Measurements from ENCODE around the gene TDP2.

Gene TDP2, protein sequence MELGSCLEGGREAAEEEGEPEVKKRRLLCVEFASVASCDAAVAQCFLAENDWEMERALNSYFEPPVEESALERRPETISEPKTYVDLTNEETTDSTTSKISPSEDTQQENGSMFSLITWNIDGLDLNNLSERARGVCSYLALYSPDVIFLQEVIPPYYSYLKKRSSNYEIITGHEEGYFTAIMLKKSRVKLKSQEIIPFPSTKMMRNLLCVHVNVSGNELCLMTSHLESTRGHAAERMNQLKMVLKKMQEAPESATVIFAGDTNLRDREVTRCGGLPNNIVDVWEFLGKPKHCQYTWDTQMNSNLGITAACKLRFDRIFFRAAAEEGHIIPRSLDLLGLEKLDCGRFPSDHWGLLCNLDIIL

GRCh38 chr6:24666641-24667377 is at the start of gene TDP2, which contains the start of gene ACOT13:
TDP2 (minus strand) TSS chr6:24666899; CDS start chr6:24666862, 37 bp downstream.
ACOT13 (plus strand) TSS chr6:24667077; CDS start chr6:24667264, 187 bp downstream.
- peak in 55 of 56 donors; percentile 56 to 97 (median 91) for DNase-seq

GRCh38 chr6:24710519-24711303 is 44.0 kb upstream of the TDP2 start:
- DNase-seq: no peak

DNA sequence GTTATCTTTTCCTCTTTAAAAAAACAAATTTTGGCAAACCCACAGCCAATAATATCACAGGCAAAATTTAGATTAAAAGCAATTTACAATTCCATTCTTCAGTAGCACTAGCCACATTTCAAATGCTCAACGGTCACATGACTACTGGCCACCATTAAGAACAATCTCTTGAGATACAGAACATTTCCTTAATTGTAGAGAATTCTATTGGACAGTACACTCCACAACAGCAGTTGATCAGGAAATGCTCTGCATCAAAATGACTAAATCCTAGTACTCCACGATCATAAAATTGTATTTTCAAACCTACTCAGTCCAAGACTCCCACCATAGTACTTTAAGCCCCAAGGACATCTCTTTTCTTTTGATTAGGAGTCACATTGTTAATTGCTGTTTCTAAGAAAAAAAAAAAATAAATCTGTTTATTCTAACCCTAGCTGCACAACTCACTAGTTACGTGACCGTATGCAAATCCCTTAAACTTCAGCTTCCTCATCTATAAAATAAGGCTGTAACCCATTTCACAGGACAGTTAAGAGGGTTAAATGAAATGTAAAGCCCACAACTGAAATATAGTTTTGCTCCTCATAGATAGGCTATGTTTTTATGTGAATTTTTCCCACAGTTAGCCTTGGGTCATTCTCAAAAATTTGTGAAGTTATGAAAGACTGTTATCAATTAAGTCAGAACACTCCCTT is 42.5 kb upstream of the TDP2 start:
- no peak for DNase-seq

DNA sequence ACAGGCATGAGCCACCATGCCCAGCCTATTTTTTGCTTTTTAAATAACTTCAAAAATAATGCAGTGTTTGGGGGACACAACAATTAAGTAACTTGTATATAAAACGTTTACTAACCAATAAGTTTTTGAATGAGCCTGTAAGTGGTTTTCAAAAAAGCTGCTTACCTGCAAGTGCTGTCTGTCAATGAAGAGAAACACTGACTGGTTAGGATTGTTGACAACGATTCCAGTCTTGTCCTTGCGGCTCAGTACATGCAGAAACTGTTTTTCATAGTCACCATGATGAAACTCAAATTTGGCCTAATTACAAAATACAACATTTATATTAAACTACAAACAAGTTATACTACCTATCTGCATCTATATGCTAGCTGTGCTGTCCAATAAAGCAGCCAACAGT is 41.9 kb upstream of the TDP2 start:
- DNase-seq: no peak

GRCh38 chr6:24704468-24704867 is 37.8 kb upstream of the TDP2 start:
- DNase-seq: no peak

- DNase-seq: no peak
Observed at GRCh38 chr6:24702720-24703282, 36.1 kb upstream of the TDP2 start.

DNA sequence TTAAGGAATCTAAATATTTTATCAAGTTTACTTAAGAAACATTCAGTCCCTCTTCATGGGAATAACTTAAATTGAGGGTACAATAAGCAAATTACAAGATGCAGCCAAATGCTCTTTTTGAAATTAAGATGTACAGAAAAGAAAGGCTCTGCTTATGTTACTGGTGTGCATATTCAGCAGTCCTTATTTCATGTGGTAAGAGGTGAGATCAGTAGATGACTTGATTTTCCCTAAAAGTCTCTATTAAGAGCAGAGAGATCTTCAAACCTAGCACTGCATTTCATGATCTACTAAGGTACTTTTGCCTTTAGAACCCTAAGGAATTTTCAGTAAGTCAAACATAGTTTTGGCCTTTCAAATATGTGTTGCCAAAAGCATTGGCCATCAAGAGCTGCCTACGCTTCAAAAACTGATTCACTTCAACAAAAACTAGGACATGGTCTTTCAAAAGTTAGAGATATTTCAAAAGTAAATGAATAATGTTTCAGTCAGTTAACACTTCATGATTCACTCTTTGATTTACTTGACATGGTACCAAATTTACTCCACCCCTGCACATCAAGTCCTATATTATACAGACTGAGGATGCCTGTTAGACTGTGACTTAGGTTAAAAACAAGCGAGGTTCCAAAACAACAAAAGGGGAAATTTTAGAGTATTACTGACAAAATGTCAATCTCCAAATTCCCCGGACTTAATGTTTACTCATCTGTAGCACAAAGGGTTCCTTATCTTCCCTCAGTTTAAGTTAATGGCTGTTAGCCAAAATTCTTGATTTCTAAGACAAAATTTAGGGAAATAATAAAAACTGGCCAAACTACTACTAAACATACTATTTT is 33.0 kb upstream of the TDP2 start:
- no peak for DNase-seq

GRCh38 chr6:24696097-24696496 is 29.4 kb upstream of the TDP2 start:
- no peak for DNase-seq

DNA sequence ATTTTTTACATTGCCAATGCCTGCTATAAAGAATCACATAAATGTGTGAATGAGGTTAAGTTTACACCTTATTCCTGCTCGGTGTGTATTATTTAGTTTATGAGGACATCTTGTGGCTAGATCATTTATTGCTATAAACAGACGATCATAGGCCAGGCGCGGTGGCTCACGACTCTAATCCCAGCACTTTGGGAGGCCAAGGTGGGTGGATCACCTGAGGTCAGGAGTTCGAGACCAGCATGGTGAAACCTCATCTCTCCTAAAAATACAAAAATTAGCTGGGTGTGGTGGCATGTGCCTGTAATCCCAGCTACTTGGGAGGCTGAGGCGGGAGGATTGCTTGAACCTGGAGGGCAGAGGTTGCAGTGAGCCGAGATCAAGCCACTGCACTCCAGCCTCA is 28.9 kb upstream of the TDP2 start:
- peak in 7 of 56 donors; percentile 1 to 34 (median 7) for DNase-seq

GRCh38 chr6:24694198-24694597 is 27.5 kb upstream of the TDP2 start:
- DNase-seq: no peak

- DNase-seq: no peak
Observed at GRCh38 chr6:24692848-24693592, 26.3 kb upstream of the TDP2 start.

- no peak for DNase-seq
Observed at GRCh38 chr6:24692415-24692814, 25.7 kb upstream of the TDP2 start.

DNA sequence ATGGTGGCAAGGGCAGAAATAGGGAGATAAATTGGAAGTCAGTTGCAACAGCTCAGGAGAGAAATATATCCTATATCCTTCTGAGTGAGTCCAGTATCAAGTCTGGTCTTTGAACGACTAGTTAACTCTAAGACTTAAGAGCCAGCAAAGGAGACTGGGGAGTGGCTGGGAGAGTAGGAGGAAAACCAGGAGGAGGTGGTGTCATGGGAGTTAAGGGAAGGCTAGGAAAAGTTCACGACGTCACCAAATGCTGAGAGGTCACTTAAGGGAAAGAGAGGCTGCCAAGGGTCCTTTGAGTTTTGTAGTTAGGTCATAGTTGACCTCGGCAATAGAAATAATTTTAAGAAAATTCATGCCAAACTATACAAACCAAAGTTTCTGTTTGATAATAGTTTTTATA is 25.3 kb upstream of the TDP2 start:
- DNase-seq: no peak

GRCh38 chr6:24691550-24691949 is 24.9 kb upstream of the TDP2 start:
- no peak for DNase-seq

- DNase-seq: no peak
Observed at GRCh38 chr6:24690593-24690992, 23.9 kb upstream of the TDP2 start.

GRCh38 chr6:24689964-24690363 is 23.3 kb upstream of the TDP2 start:
- no peak for DNase-seq

DNA sequence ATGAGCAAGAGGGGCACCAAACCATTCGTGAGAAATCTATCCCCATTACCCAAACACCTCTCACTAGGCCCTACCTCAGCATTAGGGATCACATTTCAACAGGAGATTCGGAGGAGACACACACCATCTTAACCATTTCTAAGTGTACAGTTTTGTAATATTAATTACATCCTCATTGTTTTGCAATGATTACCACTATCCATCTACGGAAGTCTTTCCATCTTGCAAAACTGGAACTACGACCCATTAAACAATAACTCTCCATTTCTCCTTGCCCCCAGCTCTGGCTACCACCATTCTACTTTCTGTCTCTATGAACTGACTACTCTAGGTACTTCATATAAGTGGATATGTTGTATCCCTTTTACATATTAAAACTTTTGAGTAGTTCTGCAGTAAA is 20.2 kb upstream of the TDP2 start:
- DNase-seq: no peak

DNA sequence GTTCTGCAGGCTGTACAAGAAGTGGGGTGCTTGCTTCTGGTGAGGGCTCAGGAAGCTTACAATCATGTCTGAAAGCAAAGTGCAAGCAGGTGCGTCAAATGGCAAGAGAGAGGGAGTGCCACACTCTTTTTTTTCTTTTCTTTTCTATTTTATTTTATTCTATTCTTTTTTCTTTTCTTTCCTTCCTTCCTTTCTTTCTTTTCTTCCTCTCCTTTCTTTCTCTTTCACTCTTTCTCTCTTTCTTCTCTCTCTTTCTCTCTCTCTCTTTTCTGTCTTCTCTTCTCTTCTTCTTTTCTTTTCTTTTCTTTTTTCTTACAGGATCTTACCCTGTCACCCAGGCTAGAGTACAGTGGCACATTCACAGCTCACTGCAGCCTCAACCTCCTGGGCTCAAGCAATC is 19.7 kb upstream of the TDP2 start:
- DNase-seq: no peak
